ENCODE data around the gene PARP12.

Gene PARP12

GRCh38 chr7:140019606-140020005, 43.1 kb downstream of the PARP12 start:
- no peak overlapping the region for H3K4me3 ChIP-seq (ENCODE audit: control insufficient read depth, low read depth, low read length)
- TF ChIP-seq CTCF (IDR thresholded peaks at IDR 0.05; ENCODE audit: control insufficient read depth, insufficient read depth, low read depth, low read length, missing control alignments) = no peak
- DNase-seq (ENCODE audit: low read depth) = no peak

- TF ChIP-seq CTCF (IDR thresholded peaks at IDR 0.05; ENCODE audit: control insufficient read depth, insufficient read depth, low read depth, low read length, missing control alignments) = no peak
- H3K4me3 ChIP-seq (ENCODE audit: control insufficient read depth, low read depth, low read length) = no peak overlapping the region
- no peak for DNase-seq (ENCODE audit: low read depth)
These were observed 43.6 kb downstream of the PARP12 start for GRCh38 chr7:140019172-140019571.

GRCh38 chr7:140018125-140019043, 44.4 kb downstream of the PARP12 start:
- TF ChIP-seq CTCF (IDR thresholded peaks at IDR 0.05; ENCODE audit: control insufficient read depth, insufficient read depth, low read depth, low read length, missing control alignments) = no peak
- DNase-seq (ENCODE audit: low read depth) = no peak
- no peak overlapping the region for H3K4me3 ChIP-seq (ENCODE audit: control insufficient read depth, low read depth, low read length)

GRCh38 chr7:140017543-140017942, 45.2 kb downstream of the PARP12 start:
- no peak for TF ChIP-seq CTCF (IDR thresholded peaks at IDR 0.05; ENCODE audit: control insufficient read depth, insufficient read depth, low read depth, low read length, missing control alignments)
- no peak for DNase-seq (ENCODE audit: low read depth)
- H3K4me3 ChIP-seq (ENCODE audit: control insufficient read depth, low read depth, low read length) = no peak overlapping the region

- TF ChIP-seq CTCF (IDR thresholded peaks at IDR 0.05; ENCODE audit: control insufficient read depth, insufficient read depth, low read depth, low read length, missing control alignments) = no peak
- H3K4me3 ChIP-seq (ENCODE audit: control insufficient read depth, low read depth, low read length) = no peak overlapping the region
- no peak for DNase-seq (ENCODE audit: low read depth)
These were observed 45.7 kb downstream of the PARP12 start for GRCh38 chr7:140017034-140017433.

GRCh38 chr7:140016540-140016939, 46.2 kb downstream of the PARP12 start:
- no peak overlapping the region for H3K4me3 ChIP-seq (ENCODE audit: control insufficient read depth, low read depth, low read length)
- TF ChIP-seq CTCF (IDR thresholded peaks at IDR 0.05; ENCODE audit: control insufficient read depth, insufficient read depth, low read depth, low read length, missing control alignments) = no peak
- DNase-seq (ENCODE audit: low read depth) = no peak

All from AG09309 (cell line).